Endothelial cell of umbilical vein (primary cell): ENCODE data around the gene WDR74. TPM values are rescaled to one million over a fixed set of nuclear protein-coding genes. Genes with fewer than 3 reads are reported as not detected.
"Not testable (repeated sequence)": the region's sequence is repeated elsewhere in the genome, so short reads cannot be mapped to it uniquely, and the experiment has no call there.

Experiments used
- BruUV-seq: library from RNA; stranded (reverse); fragments of 400-500 nt; replicated peaks from 2 replicates; lab custom pipeline; 2021; lab: Mats Ljungman, UMichigan
- CTCF ChIA-PET: fragments of 300-600, 350-600 bp; sonication (Branson Sonifier 250); formaldehyde crosslinking; loops from one replicate; lab custom pipeline; 2021; ENCODE audit warnings: antibody characterized with exemption, inconsistent platforms; lab: Charles Lee
- POLR2A ChIA-PET: fragments of 300-600, 350-600 bp; sonication (Branson Sonifier 250); formaldehyde crosslinking; loops from one replicate; lab custom pipeline; 2021; ENCODE audit warnings: antibody characterized with exemption, inconsistent platforms; lab: Charles Lee
- DNase-seq: peaks from one replicate; pipeline ENCODE4 v3.0.0-alpha.2; 2011; ENCODE audit warnings: low read depth, low spot score
- FAIRE-seq: peaks from 2 replicates; lab custom pipeline; 2011; peaks lifted over from hg19 to GRCh38; lab: Jason Lieb, UNC
- H2AFZ ChIP-seq: 2 replicates; pipeline ENCODE4 v1.6.0; 2012; ENCODE audit warnings: low read depth, low read length, control low read depth, inconsistent platforms
- H3K27ac ChIP-seq: 2 replicates; pipeline ENCODE4 v1.5.1; 2011; ENCODE audit warnings: low read depth, mild to moderate bottlenecking, control low read depth, low read length, moderate library complexity; ENCODE audit not compliant: insufficient read depth
- H3K27me3 ChIP-seq, 2 experiments: 2 replicates each; pipeline versions ENCODE4 v1.6.0 to v1.6.1; 2011; ENCODE audit warnings: low read length in 2 of 2, mixed read lengths in 1 of 2; ENCODE audit not compliant: control insufficient read depth in 2 of 2, insufficient read depth in 2 of 2
- H3K36me3 ChIP-seq, 2 experiments: 2 replicates in 1 of 2; 3 replicates in 1 of 2; pipeline ENCODE4 v1.5.1; 2011; ENCODE audit warnings: low read length in 2 of 2, mild to moderate bottlenecking in 1 of 2, moderate library complexity in 1 of 2; ENCODE audit not compliant: control insufficient read depth in 2 of 2, insufficient read depth in 2 of 2; ENCODE audit errors: extremely low read depth in 1 of 2
- H3K4me1 ChIP-seq: 3 replicates; pipeline ENCODE4 v1.5.1; 2011; ENCODE audit warnings: mild to moderate bottlenecking, low read length; ENCODE audit not compliant: control insufficient read depth, insufficient read depth; ENCODE audit errors: extremely low read depth
- H3K4me2 ChIP-seq: 2 replicates; pipeline ENCODE4 v1.6.1; 2011; ENCODE audit warnings: low read length, control low read depth, mixed read lengths; ENCODE audit not compliant: insufficient read depth
- H3K4me3 ChIP-seq, 3 experiments: fragments of 200-600 bp in 1 of 3; sonication (generic), shearing (Covaris generic) in 1 of 3; replicated peaks in 1 of 3; 2 replicates each; pipeline ENCODE4 v1.5.1; 2011 to 2016; ENCODE audit warnings: control low read depth in 3 of 3, low read length in 3 of 3, mild to moderate bottlenecking in 2 of 3, inconsistent platforms in 1 of 3, low read depth in 1 of 3, moderate library complexity in 1 of 3; ENCODE audit not compliant: insufficient read depth in 1 of 3
- H3K79me2 ChIP-seq: 2 replicates; pipeline ENCODE4 v1.6.0; 2012; ENCODE audit warnings: low read length, inconsistent platforms; ENCODE audit not compliant: control insufficient read depth, insufficient read depth
- H3K9ac ChIP-seq: replicated peaks from 2 replicates; pipeline ENCODE3; 2011; ENCODE audit warnings: low read length, control low read depth; ENCODE audit not compliant: insufficient read depth; ENCODE audit errors: extremely low read depth
- H3K9me1 ChIP-seq: replicated peaks from 3 replicates; pipeline ENCODE4 v1.6.0; 2011; ENCODE audit warnings: mild to moderate bottlenecking, low read length; ENCODE audit not compliant: control insufficient read depth, insufficient read depth; ENCODE audit errors: extremely low read depth
- H3K9me3 ChIP-seq: replicated peaks from 2 replicates; pipeline ENCODE4 v1.5.1; 2012; ENCODE audit warnings: low read length, inconsistent platforms; ENCODE audit not compliant: control insufficient read depth, insufficient read depth
- H4K20me1 ChIP-seq: replicated peaks from 2 replicates; pipeline ENCODE3; 2011; ENCODE audit warnings: mild to moderate bottlenecking, low read length; ENCODE audit not compliant: control insufficient read depth, insufficient read depth; ENCODE audit errors: extremely low read depth
- EZH2 ChIP-seq: IDR thresholded peaks from 2 replicates; pipeline ENCODE4 v1.6.1; 2012; ENCODE audit warnings: borderline replicate concordance, low read depth, mild to moderate bottlenecking, moderate library complexity, low read length, inconsistent platforms; ENCODE audit not compliant: severe bottlenecking
- FOS ChIP-seq: IDR thresholded peaks from 2 replicates; pipeline ENCODE4 v1.6.1; 2011; ENCODE audit warnings: mild to moderate bottlenecking, low read length, moderate library complexity, borderline replicate concordance; ENCODE audit not compliant: insufficient read depth
- GATA2 ChIP-seq: IDR thresholded peaks from 2 replicates; pipeline ENCODE4 v1.7.0; 2011; ENCODE audit warnings: low read depth, mild to moderate bottlenecking, moderate library complexity, mixed read lengths, low read length; ENCODE audit not compliant: insufficient read length, insufficient read depth
- JUN ChIP-seq: IDR thresholded peaks from 2 replicates; pipeline ENCODE4 v1.6.1; 2011; ENCODE audit warnings: borderline replicate concordance, low read depth; ENCODE audit not compliant: insufficient read length, insufficient read depth
- MYC ChIP-seq: IDR thresholded peaks from one replicate; pipeline ENCODE4 v1.6.1; 2011; ENCODE audit warnings: mild to moderate bottlenecking, low read depth, low read length
- POLR2A ChIP-seq: IDR thresholded peaks from 2 replicates; pipeline ENCODE4 v1.6.1; 2012; ENCODE audit warnings: low read depth, mild to moderate bottlenecking, control low read depth, low read length
- POLR2AphosphoS5 ChIP-seq: IDR thresholded peaks from 2 replicates; pipeline ENCODE4 v1.6.1; 2012; ENCODE audit warnings: low read depth, mild to moderate bottlenecking, control low read depth, low read length, moderate library complexity; ENCODE audit not compliant: insufficient read depth
- dilution Hi-C: fragments of 300-500 bp; cut with MboI; formaldehyde crosslinking; loops from one replicate; pipeline ENCODE4 v1.15.0; 2019; ENCODE audit warnings: low sequenced_read_pairs; ENCODE audit not compliant: extremely low pct_ligation_motif_present
- intact Hi-C: fragments of 100-400 bp; cut with micrococcal nuclease; formaldehyde crosslinking; loops from one replicate; pipeline ENCODE4 v1.10.0; 2022
- polyA plus RNA-seq, 4 experiments: library from polyadenylated mRNA; depleted of rRNA in 3 of 4; stranded (reverse) in 3 of 4; unstranded in 1 of 4; fragments of >200 nt; gene quantifications; 2 replicates each; pipeline versions ENCODE4 v1.2.1 to v1.2.3, GENCODE V29; 2011 to 2012; ENCODE audit warnings: missing spikeins in 1 of 4
- total RNA-seq: library from RNA; stranded (reverse); gene quantifications from 2 replicates; pipeline ENCODE4 v1.2.3, GENCODE V29; 2021
- TF ChIP-seq, protein P1 (sequence below), 2 donors: IDR thresholded peaks; 1 replicate in 1 of 2; 2 replicates in 1 of 2; pipeline ENCODE4 v1.5.1; 2011; ENCODE audit warnings: low read length in 2 of 2, mild to moderate bottlenecking in 2 of 2, moderate library complexity in 2 of 2, control low read depth in 1 of 2, inconsistent platforms in 1 of 2, low read depth in 1 of 2; ENCODE audit not compliant: insufficient read depth in 1 of 2; ENCODE audit errors: extremely low read depth in 1 of 2
- TF ChIP-seq, protein P2 (sequence below): IDR thresholded peaks from 2 replicates; pipeline ENCODE4 v1.6.1; 2011; ENCODE audit not compliant: insufficient read depth, insufficient read length

The WDR74 gene
- total and polyA plus RNA-seq, 2 donors (not counting 3 experiments of a cell fraction or from before 2014, with no cell fraction given), result 44.7 to 51.7 TPM

DNA sequence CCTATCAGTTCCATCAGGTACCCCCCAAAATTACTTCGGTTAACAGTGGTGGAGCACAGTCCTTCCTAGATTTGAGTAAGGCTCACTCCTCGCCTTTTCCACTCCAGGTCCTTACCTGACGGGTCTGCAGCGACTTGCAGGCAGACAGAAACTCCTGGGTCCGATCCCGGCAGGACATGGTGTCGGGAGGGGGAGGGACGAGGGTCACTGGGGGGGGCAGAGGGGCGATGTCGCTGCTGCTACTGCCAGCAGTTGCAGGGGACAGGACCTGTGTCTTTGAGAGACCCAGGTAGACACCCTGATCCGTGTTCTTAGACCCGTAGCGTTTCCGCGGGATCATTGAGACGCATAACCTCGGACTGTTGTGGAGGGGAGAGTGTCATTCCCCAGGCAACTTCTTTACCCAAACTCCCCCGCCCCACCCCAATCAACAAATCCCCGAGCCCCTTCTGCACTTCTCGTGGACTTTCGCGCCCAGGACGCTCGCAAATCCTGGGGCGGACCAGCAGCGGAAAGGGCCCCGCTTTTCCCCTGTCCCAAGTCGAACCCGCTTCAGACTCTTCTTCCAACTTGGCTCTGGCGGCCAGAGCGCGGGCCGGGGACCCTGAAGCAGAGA is 8.4 kb downstream of the WDR74 start:
- Histone ChIP-seq H3K4me3 (peak overlapping the region; percentile 62 to 82 (median 75)), H3K79me2 (peaks cover 27% of the 10 kb centered on the region), H3K36me3 (peaks cover 10 to 24% of the 10 kb centered on the region in 2 experiments), H3K4me1 (peaks cover 13% of the 10 kb centered on the region), H4K20me1 (no peaks in the 10 kb centered on the region), H3K9me3 (no peaks in the 10 kb centered on the region), H3K9me1 (no peaks in the 10 kb centered on the region), H3K9ac (peak overlapping the region; percentile 91), H3K27ac (peak overlapping the region; percentile 76), H2AFZ (peak overlapping the region; percentile 30), H3K27me3 (no peaks in the 10 kb centered on the region), H3K4me2 (peak overlapping the region; percentile 91)
- intact Hi-C loops (loop anchor here (1.0 to 5.0 kb wide), 2 partner anchors 26 to 434 kb away; partner anchors contain the start of gene NXF1), dilution Hi-C loops (no loop called here)
- TF ChIP-seq POLR2A (no peak), POLR2AphosphoS5 (no peak), EZH2 (no peak), GATA2 (no peak), FOS (no peak), JUN (no peak), MYC (no peak)
- TF ChIP-seq, protein P1, sequence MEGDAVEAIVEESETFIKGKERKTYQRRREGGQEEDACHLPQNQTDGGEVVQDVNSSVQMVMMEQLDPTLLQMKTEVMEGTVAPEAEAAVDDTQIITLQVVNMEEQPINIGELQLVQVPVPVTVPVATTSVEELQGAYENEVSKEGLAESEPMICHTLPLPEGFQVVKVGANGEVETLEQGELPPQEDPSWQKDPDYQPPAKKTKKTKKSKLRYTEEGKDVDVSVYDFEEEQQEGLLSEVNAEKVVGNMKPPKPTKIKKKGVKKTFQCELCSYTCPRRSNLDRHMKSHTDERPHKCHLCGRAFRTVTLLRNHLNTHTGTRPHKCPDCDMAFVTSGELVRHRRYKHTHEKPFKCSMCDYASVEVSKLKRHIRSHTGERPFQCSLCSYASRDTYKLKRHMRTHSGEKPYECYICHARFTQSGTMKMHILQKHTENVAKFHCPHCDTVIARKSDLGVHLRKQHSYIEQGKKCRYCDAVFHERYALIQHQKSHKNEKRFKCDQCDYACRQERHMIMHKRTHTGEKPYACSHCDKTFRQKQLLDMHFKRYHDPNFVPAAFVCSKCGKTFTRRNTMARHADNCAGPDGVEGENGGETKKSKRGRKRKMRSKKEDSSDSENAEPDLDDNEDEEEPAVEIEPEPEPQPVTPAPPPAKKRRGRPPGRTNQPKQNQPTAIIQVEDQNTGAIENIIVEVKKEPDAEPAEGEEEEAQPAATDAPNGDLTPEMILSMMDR (IDR thresholded peaks at IDR 0.05; ENCODE audit: extremely low read depth in 1 of 2, insufficient read depth in 1 of 2, low read depth in 1 of 2, low read length in 2 of 2), result no peak
- TF ChIP-seq, protein P2, sequence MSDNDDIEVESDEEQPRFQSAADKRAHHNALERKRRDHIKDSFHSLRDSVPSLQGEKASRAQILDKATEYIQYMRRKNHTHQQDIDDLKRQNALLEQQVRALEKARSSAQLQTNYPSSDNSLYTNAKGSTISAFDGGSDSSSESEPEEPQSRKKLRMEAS, result no peak
- ChIA-PET POLR2A (interaction anchor here (0.7 to 2.2 kb wide), 9 partner anchors 10 to 77 kb away, joined by 3 to 65 read pairs (median 5); partner anchors contain the start of genes TMEM179B, WDR74 and ZBTB3), CTCF (interaction anchor here (1.8 to 1.9 kb wide), 2 partner anchors 44 to 45 kb away, joined by 7 to 17 read pairs; no protein-coding TSS in a partner anchor)
- DNase-seq (no peak), FAIRE-seq (no peak)
- BruUV-seq, result no TSS peak

- BruUV-seq, dilution Hi-C loops, H3K9me3 ChIP-seq, H2AFZ ChIP-seq, H3K27ac ChIP-seq, FAIRE-seq, H4K20me1 ChIP-seq, H3K27me3 ChIP-seq, intact Hi-C loops, DNase-seq, H3K9me1 ChIP-seq, H3K4me2 ChIP-seq, H3K4me3 ChIP-seq, H3K9ac ChIP-seq: not testable (repeated sequence)
- ChIA-PET POLR2A (interaction anchor here (0.5 to 1.3 kb wide), 2 partner anchors 13 to 18 kb away, joined by 3 to 8 read pairs; no protein-coding TSS in a partner anchor), CTCF (interaction anchor here (1.2 to 2.1 kb wide), 2 partner anchors 14 to 42 kb away, joined by 3 to 8 read pairs; no protein-coding TSS in a partner anchor)
- peaks cover 26% of the 10 kb centered on the region for H3K79me2 ChIP-seq
- H3K4me1 ChIP-seq, result peaks cover 13% of the 10 kb centered on the region
- H3K36me3 ChIP-seq, result peaks cover 9 to 35% of the 10 kb centered on the region in 2 experiments
These were observed 11.3 kb downstream of the WDR74 start for GRCh38 chr11:62828130-62828529.
